NCI-H446 treated with DMSO at 0.1 percent for 48 hours (cell line): Measurements from ENCODE around the gene NNMT.
"Not testable (repeated sequence)": the region's sequence is repeated elsewhere in the genome, so short reads cannot be mapped to it uniquely, and the experiment has no call there.

Experiments
- DNase-seq: peaks from one replicate; lab custom pipeline; 2025; lab: John Stamatoyannopoulos, UW

NNMT gene

DNA sequence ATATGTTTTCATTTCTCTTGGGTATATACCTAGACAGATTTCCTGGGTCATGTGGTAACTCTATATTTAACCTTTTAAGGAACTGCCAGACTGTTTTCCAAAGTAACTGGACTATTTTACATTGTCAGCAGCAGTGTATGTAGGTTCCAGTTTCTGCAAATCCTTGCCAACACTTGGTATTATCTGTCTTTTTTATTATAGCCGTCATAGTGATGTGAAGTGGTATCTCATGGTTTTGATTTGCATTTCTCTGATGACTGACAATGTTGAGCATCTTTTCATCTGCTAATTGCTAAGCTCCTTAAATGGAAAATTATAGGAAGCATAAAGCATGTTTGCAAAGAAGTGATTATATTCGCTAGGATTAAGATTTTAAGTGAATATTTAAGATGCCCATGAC is 13.9 kb downstream of the NNMT start:
- no peak for DNase-seq

GRCh38 chr11:114311946-114312345 is 15.7 kb downstream of the NNMT start:
- no peak for DNase-seq

GRCh38 chr11:114314096-114314495 is 17.9 kb downstream of the NNMT start:
- no peak for DNase-seq

- DNase-seq, result no peak
Observed at GRCh38 chr11:114315749-114316368, 19.7 kb downstream of the NNMT start.

DNA sequence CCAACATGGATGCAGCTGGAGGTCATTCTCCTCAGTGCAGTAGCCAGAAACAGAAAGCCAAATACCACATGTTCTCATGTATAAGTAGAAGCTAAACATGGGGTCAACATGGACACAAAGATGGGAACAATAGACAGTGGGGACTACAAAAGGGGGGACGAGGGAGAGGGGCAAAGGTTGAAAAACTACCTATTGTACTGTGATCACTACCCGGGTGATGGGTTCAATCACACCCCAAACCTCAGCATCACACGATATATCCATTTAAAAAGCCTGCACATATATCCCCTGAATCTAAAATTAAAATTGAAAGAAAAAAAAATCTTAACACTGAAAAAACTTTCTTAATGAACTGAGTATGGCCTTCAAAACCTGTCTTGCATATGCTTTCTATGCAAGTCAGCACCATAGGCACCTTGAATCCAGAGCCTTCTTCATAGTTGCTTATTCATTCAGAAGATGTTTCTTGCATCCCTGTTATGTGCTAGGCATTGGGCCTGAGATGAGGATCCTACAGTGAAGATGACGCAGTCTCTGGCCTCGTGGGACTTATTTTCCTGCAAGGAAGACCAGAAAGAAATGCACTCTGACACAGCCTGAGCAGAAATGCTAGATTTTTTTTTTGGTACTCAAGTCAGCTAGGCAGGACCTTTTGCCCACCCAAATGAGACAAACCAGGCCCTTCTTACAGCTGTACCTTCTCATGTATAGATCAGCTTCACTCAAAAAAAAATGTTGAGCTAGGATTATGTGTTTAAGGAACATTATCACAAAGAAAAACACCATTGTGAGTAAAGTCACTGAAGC is 21.0 kb downstream of the NNMT start:
- no peak for DNase-seq

- no peak for DNase-seq
Observed at GRCh38 chr11:114317787-114318137, 21.6 kb downstream of the NNMT start.

GRCh38 chr11:114318361-114318760 is 22.2 kb downstream of the NNMT start:
- DNase-seq, result no peak

- DNase-seq, result no peak
Observed at GRCh38 chr11:114319716-114320328, 23.6 kb downstream of the NNMT start.

DNA sequence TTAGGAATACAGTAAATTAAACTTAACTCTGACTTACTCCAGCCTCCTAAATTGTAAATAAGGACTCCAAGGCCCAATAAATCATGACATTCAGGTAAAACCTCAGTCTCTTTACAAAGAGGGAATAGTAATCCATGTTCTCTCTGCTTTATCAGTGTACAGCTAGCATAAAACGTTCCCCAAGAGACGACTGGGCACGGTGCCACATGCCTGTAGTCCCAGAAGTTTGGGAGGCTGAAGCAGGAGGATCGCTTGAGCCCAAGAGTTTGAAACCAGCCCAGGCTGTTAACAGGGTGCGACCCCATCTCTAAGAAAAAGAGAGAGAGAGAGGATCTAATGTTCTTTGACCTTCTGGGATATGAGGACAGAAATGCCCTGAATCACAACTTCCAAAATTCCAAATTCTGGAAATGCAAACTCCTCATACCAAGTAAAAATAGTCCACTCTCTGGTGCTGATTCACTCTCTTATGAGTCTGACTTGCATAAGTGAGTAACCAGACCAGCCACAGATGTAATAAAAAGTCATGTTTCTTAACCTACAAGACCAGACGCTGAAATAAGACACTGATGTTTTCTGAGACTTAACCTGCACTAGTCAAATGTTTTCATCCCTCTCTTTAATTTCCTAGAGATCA is 25.5 kb downstream of the NNMT start:
- no peak for DNase-seq

- DNase-seq, result no peak
Observed at GRCh38 chr11:114322934-114323333, 26.7 kb downstream of the NNMT start.

GRCh38 chr11:114326151-114326550 is 30.0 kb downstream of the NNMT start:
- DNase-seq, result no peak

GRCh38 chr11:114326776-114327175 is 30.6 kb downstream of the NNMT start:
- no peak for DNase-seq

DNA sequence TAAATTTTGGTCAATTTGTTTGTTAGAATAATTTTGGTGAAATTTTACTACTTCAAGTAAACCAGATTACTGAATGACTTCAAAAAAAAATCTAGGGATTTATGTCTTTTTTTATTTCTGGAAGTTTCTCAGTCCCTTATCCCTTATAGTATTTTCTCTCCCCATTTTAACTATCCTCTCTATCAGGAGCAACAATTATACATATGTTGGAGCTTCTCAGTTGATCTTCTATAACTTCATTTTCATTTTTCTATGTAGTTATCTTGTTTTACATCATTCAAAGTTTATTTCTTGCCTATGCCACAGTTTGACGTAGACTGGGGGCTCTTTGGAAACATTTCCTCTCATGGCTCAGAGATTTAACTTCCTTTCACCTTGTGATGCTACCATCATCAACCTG is 34.2 kb downstream of the NNMT start:
- DNase-seq, result no peak

- DNase-seq, result peak; percentile 37
Observed at GRCh38 chr11:114340311-114341131, 44.3 kb downstream of the NNMT start.

DNA sequence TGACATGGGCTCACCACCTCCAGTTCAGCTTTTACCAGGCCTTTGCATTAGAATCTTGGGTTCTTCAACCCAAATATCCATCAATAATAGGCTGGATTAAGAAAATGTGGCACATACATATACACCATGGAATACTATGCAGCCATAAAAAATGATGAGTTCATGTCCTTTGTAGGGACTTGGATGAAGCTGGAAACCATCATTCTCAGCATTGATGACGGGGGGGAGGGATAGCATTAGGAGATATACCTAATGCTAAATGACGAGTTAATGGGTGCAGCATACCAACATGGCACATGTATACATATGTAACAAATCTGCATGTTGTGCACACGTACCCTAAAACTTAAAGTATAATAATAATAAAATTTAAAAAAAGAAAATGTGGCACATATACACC is 45.5 kb downstream of the NNMT start:
- not testable (repeated sequence) for DNase-seq

- DNase-seq, result no peak
Observed at GRCh38 chr11:114342476-114342875, 46.3 kb downstream of the NNMT start.

DNA sequence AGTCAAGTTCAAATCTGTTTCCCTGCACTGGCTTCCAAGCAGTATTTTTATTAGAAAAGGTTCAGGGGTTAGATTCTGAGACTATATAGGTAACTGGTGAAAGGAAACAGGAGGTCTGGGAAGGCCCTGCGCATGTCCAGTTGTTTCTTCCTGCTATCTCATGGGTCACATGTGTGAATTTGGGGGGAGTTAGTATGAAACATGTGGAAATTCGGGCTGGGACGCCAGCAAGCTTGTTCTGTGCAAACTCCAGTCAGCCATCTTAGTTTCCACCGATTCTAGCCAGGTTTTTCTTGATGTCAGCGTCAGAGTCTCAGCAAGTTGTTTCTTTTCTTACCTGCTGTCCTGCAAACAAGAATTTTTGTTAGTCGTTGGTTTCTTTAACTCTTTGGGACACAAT is 46.8 kb downstream of the NNMT start:
- DNase-seq, result no peak

- DNase-seq, result no peak
Observed at GRCh38 chr11:114343493-114343892, 47.3 kb downstream of the NNMT start.

GRCh38 chr11:114344494-114344893 is 48.3 kb downstream of the NNMT start:
- DNase-seq, result no peak

DNA sequence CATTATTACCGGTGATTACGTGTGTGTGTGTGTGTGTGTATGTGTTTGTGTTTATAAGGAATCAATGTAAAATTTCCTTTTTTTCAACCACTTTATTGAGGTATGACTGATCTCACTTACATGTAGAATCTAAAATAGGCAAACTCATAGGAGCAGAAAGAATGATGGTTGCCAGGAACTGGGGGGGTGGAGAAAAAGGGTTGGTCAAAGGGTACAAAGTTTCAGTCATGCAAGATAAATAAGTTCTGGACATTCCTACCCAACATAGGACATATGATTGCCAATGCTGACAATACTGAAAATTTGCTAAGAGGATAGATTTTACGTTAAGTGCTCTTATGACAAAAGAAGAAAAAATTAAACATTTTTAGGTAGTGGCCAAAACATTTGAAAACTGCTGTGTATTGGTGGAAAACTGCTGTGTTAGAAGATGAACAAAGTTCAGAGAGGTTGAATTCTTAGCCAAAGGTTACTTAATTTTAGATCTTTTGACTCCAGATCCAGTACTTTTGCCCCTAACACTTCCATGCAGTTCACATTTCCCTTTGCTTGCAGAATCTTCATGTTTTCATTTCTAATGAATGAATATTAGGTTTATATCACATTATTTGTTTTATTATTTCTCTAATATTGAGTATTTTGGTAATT is 49.5 kb downstream of the NNMT start:
- DNase-seq, result no peak

DNA sequence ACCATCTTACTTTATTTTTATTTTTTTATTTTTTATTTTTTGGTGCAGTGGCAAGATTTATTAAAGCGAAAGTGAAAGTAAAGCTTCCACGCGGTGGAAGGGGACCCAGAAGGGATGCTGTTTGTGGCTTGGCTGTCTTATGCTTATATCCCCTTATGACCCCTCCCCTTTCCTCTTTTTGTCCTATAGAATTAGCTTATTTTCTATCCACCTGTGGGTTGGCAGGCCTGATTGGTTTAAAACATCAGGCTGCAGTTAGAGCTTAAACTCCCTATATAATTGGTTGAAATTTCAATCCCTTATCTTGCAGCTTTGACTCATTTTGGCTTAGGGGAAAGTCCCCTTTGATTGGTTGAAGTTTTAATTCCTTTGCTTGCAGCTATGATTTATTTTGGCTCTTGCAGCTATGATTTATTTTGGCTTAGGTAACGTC is 50.5 kb downstream of the NNMT start:
- no peak for DNase-seq
